Hepatocyte (in vitro differentiated cells): Measurements from ENCODE around the gene UCK2. TPM values are rescaled to one million over a fixed set of nuclear protein-coding genes. Genes with fewer than 3 reads are reported as not detected.
A peak's percentile ranks its signal among the peaks of the same experiment; 100 is the strongest.

Source experiments
- DNase-seq: peaks from one replicate; pipeline ENCODE4 v3.0.0-alpha.2; 2016; ENCODE audit warnings: low spot score
- H2AFZ ChIP-seq: fragments of 200-600 bp; sonication (generic); 2 replicates; pipeline ENCODE4 v1.6.0; 2016; ENCODE audit warnings: antibody characterized with exemption, mild to moderate bottlenecking
- H3K27ac ChIP-seq: fragments of 200-600 bp; sonication (generic); 2 replicates; pipeline ENCODE4 v1.5.1; 2016; ENCODE audit warnings: mild to moderate bottlenecking
- H3K27me3 ChIP-seq: fragments of 200-600 bp; sonication (generic); 2 replicates; pipeline ENCODE4 v1.6.1; 2016
- H3K36me3 ChIP-seq: fragments of 200-600 bp; sonication (generic); replicated peaks from 2 replicates; pipeline ENCODE4 v1.5.1; 2016; ENCODE audit warnings: low read depth; ENCODE audit not compliant: insufficient read depth
- H3K4me1 ChIP-seq: fragments of 200-600 bp; sonication (generic); 2 replicates; pipeline ENCODE4 v1.5.1; 2016; ENCODE audit warnings: mild to moderate bottlenecking, moderate library complexity; ENCODE audit not compliant: insufficient read depth
- H3K4me2 ChIP-seq: fragments of 200-600 bp; sonication (generic); 2 replicates; pipeline ENCODE4 v1.6.0; 2016
- H3K4me3 ChIP-seq: fragments of 200-600 bp; sonication (generic); 2 replicates; pipeline ENCODE4 v1.5.1; 2016; ENCODE audit warnings: mild to moderate bottlenecking
- H3K79me2 ChIP-seq: fragments of 200-600 bp; sonication (generic); 2 replicates; pipeline ENCODE4 v1.6.0; 2017; ENCODE audit warnings: mild to moderate bottlenecking
- H3K9me2 ChIP-seq: fragments of 200-600 bp; sonication (generic); replicated peaks from 2 replicates; pipeline ENCODE4 v1.6.0; 2017; ENCODE audit warnings: mild to moderate bottlenecking; ENCODE audit not compliant: insufficient read depth
- H3K9me3 ChIP-seq: fragments of 200-600 bp; sonication (generic); 2 replicates; pipeline ENCODE4 v1.5.1; 2016; ENCODE audit warnings: low read depth, mild to moderate bottlenecking
- H4K20me1 ChIP-seq: fragments of 200-600 bp; sonication (generic); 2 replicates; pipeline ENCODE4 v1.6.0; 2016; ENCODE audit warnings: mild to moderate bottlenecking; ENCODE audit not compliant: insufficient read depth, poor library complexity, severe bottlenecking
- EZH2 ChIP-seq: fragments of 200-600 bp; sonication (generic); IDR thresholded peaks from 2 replicates; pipeline ENCODE4 v1.6.1; 2016; ENCODE audit warnings: antibody characterized with exemption, mild to moderate bottlenecking, borderline replicate concordance
- EZH2phosphoT487 ChIP-seq: fragments of 200-600 bp; sonication (generic); IDR thresholded peaks from one replicate; pipeline ENCODE4 v1.6.1; 2018; ENCODE audit warnings: antibody characterized with exemption, mild to moderate bottlenecking, low read depth, moderate library complexity; ENCODE audit not compliant: unreplicated experiment, severe bottlenecking
- WGBS: methylation state at CpG from one replicate; pipeline ENCODE4 v1.1.6; 2016; ENCODE audit warnings: low lambda C conversion rate; ENCODE audit errors: missing lambda C conversion rate; 5-methylcytosine and 5-hydroxymethylcytosine counted together
- polyA plus RNA-seq: library from polyadenylated mRNA; unstranded; fragments of >200 nt; fragmentation: Nextera tagmentation; extraction: Ambion mirVana; gene quantifications from 2 replicates; pipeline ENCODE4 v1.2.1, GENCODE V29; 2016
- total RNA-seq: library from RNA; depleted of rRNA; stranded (reverse); fragments of >200 nt; gene quantifications from 2 replicates; pipeline ENCODE4 v1.2.3, GENCODE V29; 2014
- TF ChIP-seq, protein P1 (sequence below): fragments of 200-600 bp; sonication (generic); IDR thresholded peaks from 2 replicates; pipeline ENCODE4 v1.5.1; 2016; ENCODE audit warnings: antibody characterized with exemption, mild to moderate bottlenecking; ENCODE audit not compliant: poor library complexity

Gene UCK2
- total and polyA plus RNA-seq, 2 experiments from 2014 or later = 20.9 to 22.2 TPM

DNA sequence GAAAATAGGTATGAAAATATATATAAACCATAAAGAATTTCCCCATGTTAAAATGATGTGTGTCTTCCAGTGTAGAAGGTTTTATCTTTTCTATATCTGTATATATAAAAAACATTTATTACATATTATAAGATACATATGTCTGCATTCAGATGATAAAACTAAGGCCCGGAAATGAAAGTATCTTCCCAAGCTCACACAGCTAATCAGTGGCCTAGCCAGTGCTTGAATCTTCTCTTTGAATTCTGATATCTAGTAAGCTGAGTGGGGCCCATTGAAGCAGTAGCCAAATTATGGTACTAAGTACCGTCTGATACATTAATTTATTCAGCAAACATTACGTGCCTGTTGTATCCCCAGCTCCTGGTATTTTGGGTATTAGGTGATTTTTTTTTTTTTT, 28.6 kb downstream of the UCK2 start:
- no peaks in the 10 kb centered on the region for H3K9me3 ChIP-seq
- H2AFZ ChIP-seq = no peak overlapping the region
- H3K9me2 ChIP-seq = no peaks in the 10 kb centered on the region
- no peaks in the 10 kb centered on the region for H3K36me3 ChIP-seq
- no peaks in the 10 kb centered on the region for H3K27me3 ChIP-seq
- no peak overlapping the region for H3K27ac ChIP-seq
- no peaks in the 10 kb centered on the region for H4K20me1 ChIP-seq
- WGBS = 96% methylated on average over 3 of the region's 3 CpGs
- peaks cover 28% of the 10 kb centered on the region for H3K4me1 ChIP-seq
- DNase-seq = no peak
- no peak overlapping the region for H3K4me3 ChIP-seq
- H3K79me2 ChIP-seq = peaks cover 76% of the 10 kb centered on the region
- TF ChIP-seq EZH2 = no peak
- no peak for TF ChIP-seq EZH2phosphoT487
- TF ChIP-seq, protein P1, sequence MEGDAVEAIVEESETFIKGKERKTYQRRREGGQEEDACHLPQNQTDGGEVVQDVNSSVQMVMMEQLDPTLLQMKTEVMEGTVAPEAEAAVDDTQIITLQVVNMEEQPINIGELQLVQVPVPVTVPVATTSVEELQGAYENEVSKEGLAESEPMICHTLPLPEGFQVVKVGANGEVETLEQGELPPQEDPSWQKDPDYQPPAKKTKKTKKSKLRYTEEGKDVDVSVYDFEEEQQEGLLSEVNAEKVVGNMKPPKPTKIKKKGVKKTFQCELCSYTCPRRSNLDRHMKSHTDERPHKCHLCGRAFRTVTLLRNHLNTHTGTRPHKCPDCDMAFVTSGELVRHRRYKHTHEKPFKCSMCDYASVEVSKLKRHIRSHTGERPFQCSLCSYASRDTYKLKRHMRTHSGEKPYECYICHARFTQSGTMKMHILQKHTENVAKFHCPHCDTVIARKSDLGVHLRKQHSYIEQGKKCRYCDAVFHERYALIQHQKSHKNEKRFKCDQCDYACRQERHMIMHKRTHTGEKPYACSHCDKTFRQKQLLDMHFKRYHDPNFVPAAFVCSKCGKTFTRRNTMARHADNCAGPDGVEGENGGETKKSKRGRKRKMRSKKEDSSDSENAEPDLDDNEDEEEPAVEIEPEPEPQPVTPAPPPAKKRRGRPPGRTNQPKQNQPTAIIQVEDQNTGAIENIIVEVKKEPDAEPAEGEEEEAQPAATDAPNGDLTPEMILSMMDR = no peak
- H3K4me2 ChIP-seq = no peak overlapping the region

DNA sequence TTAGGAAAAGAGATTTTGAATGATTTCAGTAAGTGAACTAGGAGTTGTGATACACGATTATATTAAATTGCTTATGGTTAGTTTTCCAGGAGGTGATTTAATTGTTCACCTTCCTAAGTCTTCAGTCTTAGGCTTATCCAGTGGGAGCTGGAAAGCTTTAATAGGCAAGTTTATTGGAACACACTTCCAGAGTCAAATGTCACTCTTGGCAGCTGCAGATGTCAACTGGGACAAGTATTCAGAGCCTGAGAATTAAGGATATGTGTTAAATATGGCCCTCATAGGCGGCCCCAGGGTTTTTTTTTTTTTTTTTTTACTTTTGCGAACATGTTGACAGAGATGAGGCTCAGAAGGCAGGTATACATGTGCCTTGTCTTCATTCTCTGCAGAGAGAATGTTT, 29.2 kb downstream of the UCK2 start:
- Histone ChIP-seq H3K4me1 (peaks cover 28% of the 10 kb centered on the region), H3K4me2 (no peak overlapping the region), H3K9me2 (no peaks in the 10 kb centered on the region), H3K27ac (no peak overlapping the region), H3K27me3 (no peaks in the 10 kb centered on the region), H3K36me3 (no peaks in the 10 kb centered on the region), H3K9me3 (no peaks in the 10 kb centered on the region), H4K20me1 (no peaks in the 10 kb centered on the region), H3K79me2 (peaks cover 73% of the 10 kb centered on the region), H3K4me3 (no peak overlapping the region), H2AFZ (no peak overlapping the region)
- no peak for DNase-seq
- TF ChIP-seq EZH2phosphoT487 = no peak
- TF ChIP-seq, protein P1 = no peak
- TF ChIP-seq EZH2 = no peak
- 75% methylated on average over 3 of the region's 3 CpGs for WGBS

DNA sequence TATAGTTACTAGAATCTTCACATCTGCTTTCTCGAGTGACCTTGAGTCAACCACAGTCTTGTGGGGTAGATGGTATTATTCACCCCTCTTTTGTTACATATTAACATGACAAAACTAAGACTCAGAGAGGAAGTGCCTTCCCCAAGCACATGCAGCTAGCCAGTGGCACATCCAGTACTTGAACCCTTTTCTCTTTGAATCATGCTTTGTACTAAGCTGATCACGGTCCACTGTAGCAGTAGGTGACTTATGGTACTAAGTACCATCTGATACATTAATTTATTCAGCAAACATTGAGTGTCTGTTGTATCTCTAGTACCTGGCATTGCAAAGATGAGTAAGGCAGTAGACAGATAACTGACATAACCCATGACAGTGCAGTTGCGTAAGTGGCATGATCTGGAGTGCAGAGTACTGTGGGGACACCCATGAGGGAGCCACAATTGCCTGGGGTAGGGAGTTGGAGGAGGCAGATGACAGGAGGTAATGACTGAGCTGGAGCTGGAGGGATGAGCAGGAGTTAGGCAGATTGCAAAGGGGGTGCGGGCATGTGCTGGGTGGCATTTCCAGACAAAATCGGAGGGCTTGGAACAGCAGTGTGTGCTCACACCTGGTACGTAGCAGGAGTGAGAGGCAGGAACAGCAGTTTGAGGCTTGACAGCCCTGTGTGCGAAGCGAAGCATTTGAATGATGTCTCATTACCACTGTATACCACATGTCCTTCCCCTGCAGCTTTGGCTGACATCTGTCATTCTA, 29.8 kb downstream of the UCK2 start:
- Histone ChIP-seq H3K27ac (no peak overlapping the region), H2AFZ (no peak overlapping the region), H3K27me3 (no peaks in the 10 kb centered on the region), H3K9me3 (no peaks in the 10 kb centered on the region), H3K4me3 (no peak overlapping the region), H3K79me2 (peaks cover 73% of the 10 kb centered on the region), H3K36me3 (no peaks in the 10 kb centered on the region), H4K20me1 (no peaks in the 10 kb centered on the region), H3K9me2 (no peaks in the 10 kb centered on the region), H3K4me2 (no peak overlapping the region), H3K4me1 (peaks cover 28% of the 10 kb centered on the region)
- WGBS = 91% methylated on average over 8 of the region's 8 CpGs
- DNase-seq = peak; percentile 14
- TF ChIP-seq, protein P1 = no peak
- TF ChIP-seq EZH2phosphoT487 = no peak
- no peak for TF ChIP-seq EZH2
